ENCODE measurements around the gene IMP4. TPM values are rescaled to one million over a fixed set of nuclear protein-coding genes. Genes with fewer than 3 reads are reported as not detected.
"Not testable (repeated sequence)": the region's sequence is repeated elsewhere in the genome, so short reads cannot be mapped to it uniquely, and the experiment has no call there.

The IMP4 gene
- total RNA-seq, 1 donor from 2014 or later: 55.7 TPM

GRCh38 chr2:130318906-130319305 lies 23.8 kb upstream of the IMP4 start:
- Histone ChIP-seq H3K4me3 (no peak overlapping the region), H3K27ac (no peak overlapping the region), H3K9me3 (no peaks in the 10 kb centered on the region), H3K36me3 (no peaks in the 10 kb centered on the region), H3K27me3 (no peaks in the 10 kb centered on the region), H3K4me1 (no peaks in the 10 kb centered on the region)
- no peak for ATAC-seq
- no peak for TF ChIP-seq CTCF (IDR thresholded peaks at IDR 0.05)
- no peak for DNase-seq
- intact Hi-C loops (cut with DNase I): no loop called here

- no peak for TF ChIP-seq CTCF (IDR thresholded peaks at IDR 0.05)
- intact Hi-C loops (cut with DNase I): no loop called here
- H3K36me3 ChIP-seq: no peaks in the 10 kb centered on the region
- no peaks in the 10 kb centered on the region for H3K9me3 ChIP-seq
- no peak overlapping the region for H3K27ac ChIP-seq
- H3K4me1 ChIP-seq: no peaks in the 10 kb centered on the region
- DNase-seq (no peak), ATAC-seq (no peak)
- H3K4me3 ChIP-seq: no peak overlapping the region
- peaks cover 5% of the 10 kb centered on the region for H3K27me3 ChIP-seq
Observed at GRCh38 chr2:130319536-130319935, 23.2 kb upstream of the IMP4 start.

GRCh38 chr2:130327703-130328527 lies 14.8 kb upstream of the IMP4 start:
- Histone ChIP-seq H3K9me3 (no peaks in the 10 kb centered on the region), H3K36me3 (no peaks in the 10 kb centered on the region), H3K4me3 (no peak overlapping the region), H3K27me3 (peaks cover 47% of the 10 kb centered on the region), H3K27ac (no peak overlapping the region), H3K4me1 (peaks cover 4% of the 10 kb centered on the region)
- intact Hi-C loops (cut with DNase I): no loop called here
- ATAC-seq (peak; percentile 49), DNase-seq (no peak)
- TF ChIP-seq CTCF (IDR thresholded peaks at IDR 0.05): no peak

DNA sequence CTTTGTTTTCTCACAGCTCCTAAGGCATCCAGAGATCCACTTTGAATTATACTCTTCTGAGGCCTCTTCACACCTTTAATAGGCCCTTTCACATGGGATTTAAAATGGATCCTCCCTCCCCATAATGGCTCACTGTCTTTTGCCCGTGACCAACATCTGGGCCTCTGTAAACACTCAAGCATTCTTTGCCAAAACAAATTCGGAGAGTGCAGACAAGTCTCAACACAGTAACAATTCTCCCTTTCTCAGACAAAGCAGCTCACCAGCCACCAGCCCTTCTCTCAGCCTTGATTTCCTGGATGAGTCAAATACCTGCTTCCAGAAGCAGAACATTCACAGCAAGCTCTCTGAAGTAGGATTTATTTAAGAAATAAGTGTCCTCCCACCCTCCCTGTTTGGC lies 14.0 kb upstream of the IMP4 start:
- intact Hi-C loops (cut with DNase I): no loop called here
- H3K27ac ChIP-seq: no peak overlapping the region
- ATAC-seq: no peak
- no peak for TF ChIP-seq CTCF (IDR thresholded peaks at IDR 0.05)
- H3K4me3 ChIP-seq: no peak overlapping the region
- H3K27me3 ChIP-seq: peaks cover 47% of the 10 kb centered on the region
- H3K36me3 ChIP-seq: no peaks in the 10 kb centered on the region
- no peaks in the 10 kb centered on the region for H3K9me3 ChIP-seq
- no peak for DNase-seq
- peaks cover 4% of the 10 kb centered on the region for H3K4me1 ChIP-seq

- DNase-seq (peak; percentile 86), ATAC-seq (peak; percentile 89)
- no peak overlapping the region for H3K4me3 ChIP-seq
- TF ChIP-seq CTCF (IDR thresholded peaks at IDR 0.05): peak; percentile 91
- intact Hi-C loops (cut with DNase I): no loop called here
- H3K27ac ChIP-seq: no peak overlapping the region
- H3K36me3 ChIP-seq: no peaks in the 10 kb centered on the region
- H3K9me3 ChIP-seq: no peaks in the 10 kb centered on the region
- H3K4me1 ChIP-seq: peaks cover 4% of the 10 kb centered on the region
- H3K27me3 ChIP-seq: peaks cover 28% of the 10 kb centered on the region
Observed at GRCh38 chr2:130332271-130333073, 10.2 kb upstream of the IMP4 start.

GRCh38 chr2:130333253-130333652 lies 9.4 kb upstream of the IMP4 start:
- peaks cover 22% of the 10 kb centered on the region for H3K27me3 ChIP-seq
- intact Hi-C loops (cut with DNase I); H3K27ac ChIP-seq; H3K9me3 ChIP-seq; DNase-seq; H3K36me3 ChIP-seq; ATAC-seq; H3K4me3 ChIP-seq; H3K4me1 ChIP-seq: not testable (repeated sequence)
